ENCODE results near the gene SLC25A33. TPM values are rescaled to one million over a fixed set of nuclear protein-coding genes. Genes with fewer than 3 reads are reported as not detected.
A peak's percentile ranks its signal among the peaks of the same experiment; 100 is the strongest.

The SLC25A33 gene
- total RNA-seq, 2 experiments from 2014 or later: 3.3 to 3.9 TPM

DNA sequence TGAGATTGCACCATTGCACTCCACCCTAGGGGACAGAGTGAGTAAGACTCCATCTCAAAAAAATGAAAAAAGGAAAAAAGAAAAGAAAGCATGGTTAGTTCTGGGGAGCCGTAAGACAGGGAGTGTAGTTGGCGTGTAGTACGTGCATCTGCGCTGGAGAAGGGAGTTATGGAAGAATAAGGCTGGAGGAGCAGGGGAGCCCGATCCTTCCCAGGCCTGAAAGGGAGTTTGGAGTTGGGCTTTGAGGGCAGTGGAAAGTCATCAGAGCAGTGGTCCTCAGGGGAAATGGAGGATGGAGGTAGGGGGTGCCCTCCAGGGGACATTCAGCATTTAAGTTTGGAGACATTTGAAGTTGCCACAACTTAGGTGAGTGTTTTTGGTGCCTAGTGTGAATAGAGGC is 38.2 kb downstream of the SLC25A33 start:
- POLR2A ChIA-PET: no interaction called here
- Mint-ChIP-seq H3K27ac (no peak overlapping the region), H3K27me3 (no peaks in the 10 kb centered on the region), H3K36me3 (peaks cover 3% of the 10 kb centered on the region), H3K9me3 (no peaks in the 10 kb centered on the region), H3K4me3 (no peak overlapping the region), H3K4me1 (no peaks in the 10 kb centered on the region)
- DNase-seq (no peak), ATAC-seq (ENCODE audit: low read depth) (no peak)

DNA sequence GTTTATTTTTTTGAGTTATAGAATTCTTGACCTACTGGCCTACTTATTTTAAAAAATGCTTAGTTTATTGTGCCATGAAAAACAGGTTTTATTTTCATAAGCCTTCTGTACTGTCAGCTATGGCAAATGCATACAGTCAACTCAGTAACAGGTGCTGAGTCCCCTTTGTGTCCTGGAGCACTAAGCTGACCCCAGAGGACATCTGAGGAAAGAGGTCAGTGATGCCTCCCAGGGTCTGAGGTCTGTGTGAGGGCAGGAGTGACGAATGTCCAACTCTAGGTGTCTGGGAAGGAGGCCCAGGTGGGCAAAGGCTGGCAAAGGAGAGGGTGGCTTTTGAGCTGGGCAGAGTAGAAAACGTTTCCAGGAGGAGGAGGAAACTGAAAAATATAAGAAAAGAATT is 41.7 kb downstream of the SLC25A33 start:
- no peak for ATAC-seq (ENCODE audit: low read depth)
- no peaks in the 10 kb centered on the region for H3K9me3 Mint-ChIP-seq
- POLR2A ChIA-PET: no interaction called here
- H3K27ac Mint-ChIP-seq: no peak overlapping the region
- H3K36me3 Mint-ChIP-seq: peaks cover 3% of the 10 kb centered on the region
- no peaks in the 10 kb centered on the region for H3K27me3 Mint-ChIP-seq
- no peaks in the 10 kb centered on the region for H3K4me1 Mint-ChIP-seq
- no peak for DNase-seq
- H3K4me3 Mint-ChIP-seq: no peak overlapping the region

DNA sequence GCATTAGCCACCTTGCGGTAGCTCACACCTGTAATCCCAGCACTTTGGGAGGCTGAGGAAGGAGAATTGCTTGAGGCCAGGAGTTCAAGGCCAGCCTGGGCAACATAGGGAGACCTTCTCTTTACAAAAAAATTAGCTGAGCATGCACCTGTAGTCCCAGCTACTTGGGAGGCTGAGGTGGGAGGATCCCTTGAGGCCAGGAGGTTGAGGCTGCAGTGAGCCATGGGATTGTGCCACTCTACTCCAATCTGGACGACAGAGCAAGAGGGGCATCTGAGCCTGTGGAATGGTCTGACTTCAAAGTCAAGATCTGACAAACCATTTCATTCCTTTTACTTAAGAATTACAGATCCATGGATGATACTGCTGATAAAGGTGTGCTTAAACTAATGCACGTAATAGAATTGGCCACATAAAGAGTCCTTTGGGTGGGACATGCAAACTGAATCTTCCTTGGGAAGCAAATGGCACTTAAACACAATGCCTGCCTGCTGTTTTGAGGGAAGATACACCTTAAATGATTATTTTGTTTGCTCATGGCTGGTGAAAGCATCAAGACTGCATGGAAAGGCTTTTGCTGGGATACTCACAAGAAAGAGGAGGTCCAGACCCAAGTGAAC is 47.0 kb downstream of the SLC25A33 start:
- H3K27me3 Mint-ChIP-seq: no peaks in the 10 kb centered on the region
- H3K4me1 Mint-ChIP-seq: peaks cover 16% of the 10 kb centered on the region
- ATAC-seq (ENCODE audit: low read depth): no peak
- no peak overlapping the region for H3K4me3 Mint-ChIP-seq
- POLR2A ChIA-PET: interaction anchor here (0.6 to 0.7 kb wide), 2 partner anchors 54 to 314 kb away, joined by 3 read pairs; no protein-coding TSS in a partner anchor
- H3K36me3 Mint-ChIP-seq: peaks cover 2% of the 10 kb centered on the region
- no peaks in the 10 kb centered on the region for H3K9me3 Mint-ChIP-seq
- no peak for DNase-seq
- no peak overlapping the region for H3K27ac Mint-ChIP-seq

DNA sequence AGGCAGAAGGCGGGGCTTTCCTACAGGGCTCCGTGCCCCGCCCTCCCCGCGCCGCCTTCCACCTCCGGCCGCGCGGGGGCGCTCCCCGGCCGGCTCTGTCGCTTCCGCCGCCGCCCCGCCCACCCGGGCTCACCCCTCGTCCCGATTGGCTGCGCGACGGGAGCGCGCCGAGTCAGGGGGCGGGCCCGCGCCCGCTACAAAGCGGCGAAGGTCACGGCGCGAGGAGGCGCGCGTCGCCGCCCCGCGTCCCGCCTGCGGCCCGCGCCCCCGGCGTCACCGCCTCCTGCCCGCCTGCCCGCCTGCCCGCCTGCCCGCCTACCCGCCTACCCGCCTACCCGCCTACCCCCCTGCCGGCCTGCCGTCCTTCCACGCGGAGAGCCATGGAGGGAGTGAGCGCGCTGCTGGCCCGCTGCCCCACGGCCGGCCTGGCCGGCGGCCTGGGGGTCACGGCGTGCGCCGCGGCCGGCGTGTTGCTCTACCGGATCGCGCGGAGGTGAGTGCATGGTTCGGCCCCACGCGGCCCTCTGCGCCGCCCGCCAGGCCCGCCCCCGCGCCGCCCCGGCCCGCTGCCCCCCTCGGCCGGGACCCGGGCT is 49.4 kb downstream of the SLC25A33 start, which contains the start of gene TMEM201:
TSS of gene TMEM201 (plus strand) at position 361 of the 593 bp plus-strand sequence. CDS start at position 381, 20 bp downstream.
- H3K4me1 Mint-ChIP-seq: peaks cover 25% of the 10 kb centered on the region
- DNase-seq (peak; percentile 99), ATAC-seq (ENCODE audit: low read depth) (peak; percentile 82)
- POLR2A ChIA-PET: no interaction called here
- no peaks in the 10 kb centered on the region for H3K9me3 Mint-ChIP-seq
- H3K27ac Mint-ChIP-seq: peak within 1 kb of the TSS; percentile 70
- H3K36me3 Mint-ChIP-seq: peaks cover 2% of the 10 kb centered on the region
- no peaks in the 10 kb centered on the region for H3K27me3 Mint-ChIP-seq
- H3K4me3 Mint-ChIP-seq: peak within 1 kb of the TSS; percentile 83

DNA sequence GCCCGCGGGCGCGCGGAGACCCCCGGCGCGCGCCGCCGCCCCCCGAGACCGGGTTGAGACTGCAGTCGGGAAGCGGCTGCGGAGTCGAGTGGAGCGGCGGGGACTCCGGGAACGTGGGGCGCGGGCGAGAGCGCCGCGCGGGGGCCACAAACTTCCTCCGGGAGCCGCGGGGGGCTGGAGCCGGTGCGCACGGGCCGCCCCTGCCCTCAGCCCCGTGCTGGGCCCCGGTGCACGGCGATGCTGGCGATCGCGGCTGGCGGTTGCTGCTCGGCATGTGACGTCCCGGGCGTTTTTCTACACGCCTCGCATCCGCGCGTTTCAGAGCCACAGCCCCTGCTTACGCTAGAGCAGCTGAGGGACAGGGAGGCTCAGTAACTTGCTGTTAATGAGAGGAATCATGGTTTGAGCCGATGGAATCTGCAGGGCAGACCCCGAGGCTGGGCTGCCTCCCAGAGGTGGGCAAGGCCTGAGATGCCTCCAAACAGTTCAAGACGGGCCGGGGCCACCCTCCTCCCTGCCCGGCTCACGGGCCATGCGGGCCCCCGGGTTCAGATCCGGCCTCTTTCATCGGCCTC is 50.0 kb downstream of the SLC25A33 start:
- no peaks in the 10 kb centered on the region for H3K27me3 Mint-ChIP-seq
- H3K4me3 Mint-ChIP-seq: peak overlapping the region; percentile 72
- H3K4me1 Mint-ChIP-seq: peaks cover 27% of the 10 kb centered on the region
- H3K36me3 Mint-ChIP-seq: peaks cover 2% of the 10 kb centered on the region
- ATAC-seq (ENCODE audit: low read depth) (peak; percentile 22), DNase-seq (peak; percentile 64)
- POLR2A ChIA-PET: interaction anchor here (0.5 to 0.9 kb wide), 3 partner anchors 40 to 125 kb away, joined by 3 to 5 read pairs (median 3); no protein-coding TSS in a partner anchor
- no peaks in the 10 kb centered on the region for H3K9me3 Mint-ChIP-seq
- peak overlapping the region; percentile 70 for H3K27ac Mint-ChIP-seq

DNA sequence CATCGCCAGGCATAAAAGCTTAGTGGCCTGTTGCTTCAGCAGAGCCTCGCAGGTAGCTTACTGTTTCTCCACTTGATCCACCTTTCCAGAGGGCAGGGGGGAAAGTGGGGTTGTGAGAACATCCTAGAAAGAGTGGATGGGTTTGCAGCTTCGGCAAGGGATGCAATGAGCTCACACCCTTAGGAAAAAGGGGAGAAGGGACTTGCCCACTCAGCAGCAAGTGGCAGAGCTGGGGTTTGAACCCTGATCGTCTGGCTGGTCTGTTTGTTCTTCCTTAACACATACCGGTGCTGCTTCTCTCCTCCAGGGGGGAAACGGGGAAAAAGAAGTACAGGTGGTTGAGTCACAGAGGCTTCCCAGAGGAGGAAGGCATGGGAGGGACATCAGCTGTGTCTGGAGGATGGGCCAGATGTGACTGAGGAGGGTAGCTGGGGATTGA is 50.5 kb downstream of the SLC25A33 start:
- no peak for ATAC-seq (ENCODE audit: low read depth)
- H3K27ac Mint-ChIP-seq: peak overlapping the region; percentile 70
- peaks cover 2% of the 10 kb centered on the region for H3K36me3 Mint-ChIP-seq
- H3K9me3 Mint-ChIP-seq: no peaks in the 10 kb centered on the region
- H3K4me1 Mint-ChIP-seq: peaks cover 27% of the 10 kb centered on the region
- DNase-seq: no peak
- POLR2A ChIA-PET: interaction anchor here (0.5 to 0.9 kb wide), 3 partner anchors 40 to 124 kb away, joined by 3 to 5 read pairs (median 3); no protein-coding TSS in a partner anchor
- H3K27me3 Mint-ChIP-seq: no peaks in the 10 kb centered on the region
- H3K4me3 Mint-ChIP-seq: peak overlapping the region; percentile 72

DNA sequence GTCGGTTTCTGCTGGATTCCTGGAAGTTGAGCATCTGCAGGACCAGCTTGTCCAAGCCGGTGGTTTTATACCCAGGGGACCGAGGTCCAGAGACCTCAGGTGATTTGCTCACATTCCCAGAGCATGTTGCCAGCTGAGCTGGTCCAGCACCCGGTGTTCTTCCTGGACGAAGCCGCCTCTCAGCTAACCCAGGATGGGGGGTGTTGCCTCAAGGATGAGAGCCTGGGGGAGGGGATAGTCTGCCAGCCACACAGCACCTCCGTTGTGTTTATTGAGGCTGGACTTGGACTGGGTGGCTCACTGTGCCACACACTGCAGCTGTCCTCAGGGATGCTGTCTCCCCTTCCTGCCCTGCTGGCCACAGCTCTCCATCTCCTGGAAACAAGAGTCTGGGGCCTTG is 50.9 kb downstream of the SLC25A33 start:
- ATAC-seq (ENCODE audit: low read depth): no peak
- Mint-ChIP-seq H3K36me3 (peaks cover 2% of the 10 kb centered on the region), H3K9me3 (no peaks in the 10 kb centered on the region), H3K27ac (no peak overlapping the region), H3K27me3 (no peaks in the 10 kb centered on the region), H3K4me3 (peak overlapping the region; percentile 72), H3K4me1 (peaks cover 27% of the 10 kb centered on the region)
- DNase-seq: no peak
- POLR2A ChIA-PET: interaction anchor here (0.5 to 0.9 kb wide), 3 partner anchors 39 to 124 kb away, joined by 3 to 5 read pairs (median 3); no protein-coding TSS in a partner anchor

DNA sequence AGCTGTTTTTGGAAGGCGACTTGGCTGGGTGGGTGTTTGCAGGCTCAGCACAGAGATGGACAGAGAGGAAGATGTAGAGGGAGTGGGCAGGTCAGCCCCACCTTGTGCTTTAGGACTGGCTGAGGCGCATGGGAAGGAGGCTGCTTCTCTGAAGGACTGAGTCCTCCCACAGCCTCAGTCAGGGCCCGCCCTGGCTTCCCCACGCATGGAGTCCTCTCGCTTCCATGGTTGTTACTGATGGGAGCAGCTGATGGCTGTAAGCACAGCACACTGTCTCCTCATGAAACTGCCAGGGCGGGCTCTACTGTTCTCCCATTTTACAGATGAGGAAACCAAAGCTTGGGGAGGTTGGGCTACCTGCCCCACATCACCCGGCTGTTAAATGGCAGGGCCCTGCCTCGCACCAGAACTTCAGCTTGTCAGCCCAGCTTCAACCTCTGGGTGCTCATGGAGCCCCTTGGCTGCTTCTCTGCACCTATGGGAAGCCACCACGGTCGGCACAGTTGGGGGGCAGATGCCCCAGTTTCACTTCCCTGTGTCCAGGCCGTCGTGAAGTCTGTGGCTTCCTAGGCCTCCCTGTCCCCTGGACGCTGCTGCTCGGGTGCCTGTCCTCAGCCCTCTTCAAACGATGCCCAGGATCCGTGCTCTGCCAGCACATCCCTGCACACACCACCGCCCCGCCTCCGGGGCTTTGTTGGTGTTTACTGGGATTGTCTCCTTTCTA is 51.8 kb downstream of the SLC25A33 start:
- no peaks in the 10 kb centered on the region for H3K27me3 Mint-ChIP-seq

DNA sequence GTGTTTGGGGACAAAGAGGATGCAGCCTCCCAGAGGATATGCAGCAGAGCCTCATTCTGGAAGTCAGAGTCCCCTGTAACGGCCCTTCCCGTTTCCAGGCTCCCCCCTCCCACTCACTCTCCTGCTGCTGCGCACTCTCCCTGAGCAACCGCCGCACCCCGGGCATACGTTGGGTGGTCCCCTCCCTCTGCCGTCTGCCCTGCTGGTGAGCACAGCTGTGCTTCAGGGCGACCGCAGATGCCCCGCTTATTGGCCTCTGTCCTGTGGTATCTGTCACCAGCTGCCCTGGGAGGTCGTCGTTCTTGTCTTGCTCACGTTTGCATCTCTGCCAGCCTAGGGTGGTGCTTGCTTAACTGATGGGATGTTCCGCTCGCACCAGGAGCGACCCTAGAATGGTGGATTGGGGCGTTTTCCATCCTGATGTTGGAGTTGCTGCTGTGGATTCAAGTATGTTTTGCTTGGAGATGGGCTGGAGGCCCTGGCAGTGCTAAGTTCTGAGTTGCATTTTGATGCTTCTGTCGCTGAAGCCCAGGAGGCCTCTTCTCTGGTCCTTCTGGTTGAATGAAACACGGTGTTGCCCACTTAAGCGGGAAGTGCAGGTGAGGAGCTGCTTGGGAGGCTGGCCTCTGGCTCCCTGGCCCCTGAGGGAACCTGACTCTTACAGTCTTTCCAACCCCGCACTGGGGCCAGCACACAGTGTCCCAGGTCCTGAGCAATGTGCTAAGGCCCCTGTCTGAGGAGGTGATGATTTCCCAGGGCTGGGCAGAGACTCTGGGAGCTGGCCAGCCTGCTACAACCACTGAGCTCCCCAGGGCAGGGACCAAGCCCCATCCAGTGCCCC is 52.6 kb downstream of the SLC25A33 start:
- Mint-ChIP-seq H3K4me1 (peaks cover 24% of the 10 kb centered on the region), H3K36me3 (peaks cover 2% of the 10 kb centered on the region), H3K9me3 (no peaks in the 10 kb centered on the region), H3K27me3 (no peaks in the 10 kb centered on the region), H3K4me3 (no peak overlapping the region), H3K27ac (no peak overlapping the region)
- ATAC-seq (ENCODE audit: low read depth) (no peak), DNase-seq (no peak)
- POLR2A ChIA-PET: interaction anchor here (0.5 kb wide), 1 partner anchor 56 kb away, joined by 7 read pairs; no protein-coding TSS in a partner anchor

More for the DNA sequence above, 51.8 kb downstream of the SLC25A33 start:
- Mint-ChIP-seq H3K36me3 (peaks cover 2% of the 10 kb centered on the region), H3K4me1 (peaks cover 27% of the 10 kb centered on the region), H3K4me3 (peak overlapping the region; percentile 1), H3K9me3 (no peaks in the 10 kb centered on the region), H3K27ac (peak overlapping the region; percentile 66)
- no peak for DNase-seq
- ATAC-seq (ENCODE audit: low read depth): no peak
- POLR2A ChIA-PET: interaction anchor here (0.6 kb wide), 1 partner anchor 450 kb away, joined by 3 read pairs; no protein-coding TSS in a partner anchor

DNA sequence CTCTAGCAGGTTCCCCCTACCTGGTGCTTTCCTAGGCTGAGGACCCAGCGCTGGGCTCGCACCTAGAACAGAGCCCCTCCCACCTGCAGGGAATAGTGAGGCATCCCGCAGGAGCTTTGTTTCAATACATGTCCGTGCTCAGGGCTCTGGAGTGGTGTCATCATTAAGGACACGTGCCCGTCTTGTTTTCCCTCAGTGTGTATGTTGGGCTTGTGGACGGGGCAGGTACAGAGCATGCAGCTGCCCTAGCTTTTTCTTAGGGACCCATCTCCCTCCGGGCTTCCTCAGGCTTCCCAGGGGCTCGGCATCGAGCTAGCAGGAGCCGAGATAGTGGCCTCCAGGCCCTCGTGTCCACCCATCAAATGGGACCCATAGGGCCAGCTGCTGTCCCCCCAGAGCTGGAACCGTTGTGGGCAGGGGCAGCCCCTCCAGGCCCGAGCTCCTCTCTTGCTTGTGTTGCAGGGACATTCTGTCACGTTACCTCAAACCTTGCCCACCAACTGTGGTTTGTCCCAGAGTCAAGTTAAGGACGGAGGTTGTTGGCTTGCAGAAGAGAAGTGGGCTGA is 53.3 kb downstream of the SLC25A33 start:
- Mint-ChIP-seq H3K27ac (peak overlapping the region; percentile 65), H3K9me3 (no peaks in the 10 kb centered on the region), H3K36me3 (peaks cover 2% of the 10 kb centered on the region), H3K27me3 (no peaks in the 10 kb centered on the region), H3K4me3 (no peak overlapping the region), H3K4me1 (peaks cover 23% of the 10 kb centered on the region)
- POLR2A ChIA-PET: interaction anchor here (0.5 kb wide), 1 partner anchor 56 kb away, joined by 7 read pairs; no protein-coding TSS in a partner anchor
- ATAC-seq (ENCODE audit: low read depth) (no peak), DNase-seq (no peak)

DNA sequence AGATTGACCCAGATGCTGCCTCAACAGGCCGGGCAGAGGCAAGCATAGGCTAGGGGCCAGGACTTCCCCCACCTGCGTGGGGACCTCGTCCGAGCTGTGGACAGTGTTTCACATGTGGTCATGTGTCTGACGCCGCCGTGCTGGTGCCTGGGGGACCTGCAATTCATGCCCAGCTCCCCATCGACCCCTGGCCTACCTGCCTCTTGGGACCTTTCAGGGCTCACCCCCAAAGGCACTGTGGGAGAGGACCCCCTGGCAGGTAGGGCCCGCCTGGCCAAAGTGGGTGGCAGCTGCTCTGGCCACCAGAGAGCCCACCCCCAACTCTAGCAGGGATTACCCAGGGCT is 53.9 kb downstream of the SLC25A33 start:
- DNase-seq: no peak
- H3K4me1 Mint-ChIP-seq: peaks cover 23% of the 10 kb centered on the region
- POLR2A ChIA-PET: no interaction called here
- no peak for ATAC-seq (ENCODE audit: low read depth)
- H3K4me3 Mint-ChIP-seq: no peak overlapping the region
- no peaks in the 10 kb centered on the region for H3K27me3 Mint-ChIP-seq
- H3K9me3 Mint-ChIP-seq: no peaks in the 10 kb centered on the region
- H3K27ac Mint-ChIP-seq: peak overlapping the region; percentile 65
- H3K36me3 Mint-ChIP-seq: peaks cover 2% of the 10 kb centered on the region

Measured in activated naive CD8-positive, alpha-beta T cell treated with anti-CD3 and anti-CD28 coated beads, Interleukin-2, amount 10 ng/mL, durations not matched to agents 7 days and 5 days (primary cell).